ENCODE results near the gene MPZL3.

The MPZL3 gene

DNA sequence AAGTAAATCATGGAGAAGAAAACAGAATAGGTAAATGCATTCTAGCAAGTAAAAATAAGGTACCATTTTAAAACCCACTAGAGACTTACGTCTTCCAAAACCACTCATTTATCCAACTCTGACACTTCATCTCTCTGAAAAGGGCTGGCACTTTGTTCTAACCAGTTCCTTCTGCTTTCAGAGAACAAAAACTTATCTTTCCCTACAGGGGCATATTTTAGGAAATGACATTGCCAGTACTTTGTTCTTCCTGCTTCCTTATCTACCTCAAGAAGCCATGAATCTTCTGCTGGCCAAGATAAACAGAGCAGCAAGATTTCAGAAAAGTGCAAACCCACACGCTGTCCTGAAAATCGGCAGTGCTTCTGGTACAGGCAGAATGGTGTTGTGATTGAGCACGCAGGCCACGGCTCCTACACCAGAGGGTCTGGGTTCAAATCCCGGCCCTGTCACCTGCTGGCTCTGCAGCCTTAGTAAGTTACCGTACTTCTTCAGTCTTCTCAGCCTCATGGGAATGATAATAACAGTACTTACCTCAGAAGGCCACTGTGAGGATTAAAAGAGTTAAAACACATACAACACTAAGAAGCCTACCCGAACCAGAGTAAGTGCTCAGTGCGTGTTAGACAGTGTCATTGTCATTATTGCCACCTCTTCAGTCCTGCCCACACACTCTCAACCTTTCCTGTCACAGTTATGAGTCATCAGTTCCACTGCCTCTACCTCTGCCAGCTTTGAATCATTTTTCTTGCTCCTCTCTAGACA is 11.0 kb downstream of the MPZL3 start:
- TF ChIP-seq, protein P1, sequence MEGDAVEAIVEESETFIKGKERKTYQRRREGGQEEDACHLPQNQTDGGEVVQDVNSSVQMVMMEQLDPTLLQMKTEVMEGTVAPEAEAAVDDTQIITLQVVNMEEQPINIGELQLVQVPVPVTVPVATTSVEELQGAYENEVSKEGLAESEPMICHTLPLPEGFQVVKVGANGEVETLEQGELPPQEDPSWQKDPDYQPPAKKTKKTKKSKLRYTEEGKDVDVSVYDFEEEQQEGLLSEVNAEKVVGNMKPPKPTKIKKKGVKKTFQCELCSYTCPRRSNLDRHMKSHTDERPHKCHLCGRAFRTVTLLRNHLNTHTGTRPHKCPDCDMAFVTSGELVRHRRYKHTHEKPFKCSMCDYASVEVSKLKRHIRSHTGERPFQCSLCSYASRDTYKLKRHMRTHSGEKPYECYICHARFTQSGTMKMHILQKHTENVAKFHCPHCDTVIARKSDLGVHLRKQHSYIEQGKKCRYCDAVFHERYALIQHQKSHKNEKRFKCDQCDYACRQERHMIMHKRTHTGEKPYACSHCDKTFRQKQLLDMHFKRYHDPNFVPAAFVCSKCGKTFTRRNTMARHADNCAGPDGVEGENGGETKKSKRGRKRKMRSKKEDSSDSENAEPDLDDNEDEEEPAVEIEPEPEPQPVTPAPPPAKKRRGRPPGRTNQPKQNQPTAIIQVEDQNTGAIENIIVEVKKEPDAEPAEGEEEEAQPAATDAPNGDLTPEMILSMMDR (IDR thresholded peaks at IDR 0.05) = no peak
- Histone ChIP-seq H3K27ac (peak overlapping the region in 1 of 2 donors; percentile 76), H3K4me3 (peak overlapping the region; percentile 17)
- DNase-seq (ENCODE audit: low spot score) = no peak

DNA sequence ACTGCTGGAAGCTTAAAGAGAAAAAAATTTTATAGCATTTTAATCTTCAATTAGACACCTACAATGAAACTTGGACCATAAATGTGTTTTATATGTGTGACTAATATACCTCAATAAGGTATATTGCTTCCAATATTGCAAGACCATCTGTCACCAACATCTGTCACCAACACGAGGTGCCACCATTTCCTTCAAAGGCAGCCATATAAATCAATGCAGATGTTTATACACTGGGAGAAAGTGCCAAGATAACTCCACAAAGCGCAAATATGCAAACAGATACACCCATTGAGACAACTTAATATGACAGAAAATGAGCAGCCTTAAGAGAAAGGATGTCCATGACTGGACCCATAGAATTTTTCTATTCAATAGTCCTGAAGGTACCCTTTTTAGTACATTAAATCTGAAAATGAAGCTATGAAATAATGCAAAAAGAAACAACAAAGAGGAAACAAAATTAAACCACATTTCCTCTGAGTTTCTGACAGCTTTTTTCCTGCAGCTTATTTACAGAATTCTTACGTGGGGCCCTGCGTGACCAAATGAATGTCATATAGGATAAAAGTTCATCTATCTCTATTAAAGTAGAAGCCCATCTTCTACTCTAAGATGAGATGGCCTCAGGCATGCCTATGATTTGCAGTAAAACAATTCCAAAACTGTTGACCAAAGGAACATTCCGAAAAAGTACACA is 12.5 kb downstream of the MPZL3 start:
- DNase-seq (ENCODE audit: low spot score) = no peak
- H3K27ac ChIP-seq = peak overlapping the region in 1 of 2 donors; percentile 76

DNA sequence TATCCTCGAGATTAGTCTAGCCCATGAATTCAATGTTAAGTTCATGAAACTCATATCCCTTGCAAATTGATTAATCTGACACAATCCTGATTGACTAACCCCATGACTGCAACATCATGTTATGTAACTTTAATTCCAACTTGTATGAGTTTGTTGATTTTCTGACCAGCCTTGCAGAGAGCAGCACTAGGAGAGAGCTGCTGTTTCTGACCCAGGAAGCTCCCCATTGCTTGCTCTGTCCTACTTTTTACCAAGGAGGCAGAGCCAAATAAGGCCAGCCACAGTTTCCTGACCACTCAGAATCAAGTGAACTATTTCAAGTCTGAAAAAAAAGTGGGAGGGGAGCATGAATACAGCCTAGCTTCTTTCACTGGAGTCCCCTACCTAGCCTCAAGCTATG is 13.2 kb downstream of the MPZL3 start:
- no peak for DNase-seq (ENCODE audit: low spot score)
- TF ChIP-seq, protein P1 (IDR thresholded peaks at IDR 0.05) = no peak
- Histone ChIP-seq H3K27ac (no peak overlapping the region), H3K4me3 (no peak overlapping the region)

More for the DNA sequence above, 12.5 kb downstream of the MPZL3 start:
- TF ChIP-seq, protein P1 (IDR thresholded peaks at IDR 0.05) = no peak
- H3K4me3 ChIP-seq = no peak overlapping the region

DNA sequence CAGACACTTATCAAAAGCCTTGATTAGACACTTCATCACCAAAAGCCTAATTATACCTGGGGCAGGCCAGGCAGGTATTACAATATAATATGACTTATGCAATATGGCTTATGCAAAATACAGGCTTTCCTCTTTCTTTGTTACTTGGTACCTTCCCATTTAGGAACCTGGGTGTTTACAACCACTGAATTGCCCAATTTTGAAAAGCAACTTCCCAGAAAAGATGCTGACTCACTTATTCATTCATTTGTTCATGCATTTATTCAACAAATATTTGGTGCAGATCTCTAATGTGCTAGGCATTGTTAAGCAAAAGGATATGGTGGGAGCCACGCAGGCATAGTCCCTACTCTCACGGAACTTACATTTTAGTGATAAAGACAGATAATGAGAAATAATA is 13.7 kb downstream of the MPZL3 start:
- DNase-seq (ENCODE audit: low spot score) = no peak
- TF ChIP-seq, protein P1 (IDR thresholded peaks at IDR 0.05) = no peak
- Histone ChIP-seq H3K27ac (no peak overlapping the region), H3K4me3 (no peak overlapping the region)

DNA sequence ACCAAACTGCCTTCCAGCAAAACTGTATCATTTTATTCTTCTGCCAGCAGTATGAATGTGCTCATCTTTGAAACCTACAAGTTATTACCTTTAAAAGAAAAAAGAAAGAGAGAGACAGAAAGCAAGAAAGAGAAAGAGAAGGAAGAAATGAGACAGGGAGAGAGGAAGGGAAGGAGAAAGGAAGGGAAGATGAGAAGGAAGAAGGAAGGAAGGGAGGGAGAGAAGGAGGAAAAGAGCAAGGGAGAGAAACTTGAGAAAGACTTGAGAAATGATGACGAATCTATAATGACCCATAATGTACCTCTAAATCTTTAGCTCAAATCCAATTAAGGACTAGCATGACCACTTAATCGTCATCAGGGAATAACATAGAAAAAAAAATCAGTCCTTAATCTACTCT is 16.0 kb downstream of the MPZL3 start:
- no peak for DNase-seq (ENCODE audit: low spot score)
- TF ChIP-seq, protein P1 (IDR thresholded peaks at IDR 0.05) = no peak
- Histone ChIP-seq H3K27ac (no peak overlapping the region), H3K4me3 (no peak overlapping the region)

DNA sequence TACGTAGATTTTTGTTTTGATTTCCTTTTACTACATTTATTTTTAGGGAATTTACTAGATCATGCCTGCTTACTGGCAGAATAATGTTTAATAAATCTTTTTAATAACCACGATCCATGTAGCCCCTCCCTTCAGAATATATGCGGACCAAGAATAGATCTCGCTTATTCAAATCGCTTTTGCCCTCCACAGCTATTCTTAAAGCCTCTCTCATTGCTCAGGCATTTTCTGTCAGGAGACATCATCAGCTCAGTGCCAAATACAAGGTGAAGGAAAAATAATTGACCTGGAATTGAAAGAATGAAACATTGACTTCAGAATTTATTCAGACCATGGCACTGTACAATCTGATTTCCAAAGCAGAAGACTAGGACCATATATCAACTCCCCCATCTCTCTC is 17.3 kb downstream of the MPZL3 start:
- TF ChIP-seq, protein P1 (IDR thresholded peaks at IDR 0.05) = no peak
- no peak for DNase-seq (ENCODE audit: low spot score)
- Histone ChIP-seq H3K4me3 (no peak overlapping the region), H3K27ac (no peak overlapping the region)

DNA sequence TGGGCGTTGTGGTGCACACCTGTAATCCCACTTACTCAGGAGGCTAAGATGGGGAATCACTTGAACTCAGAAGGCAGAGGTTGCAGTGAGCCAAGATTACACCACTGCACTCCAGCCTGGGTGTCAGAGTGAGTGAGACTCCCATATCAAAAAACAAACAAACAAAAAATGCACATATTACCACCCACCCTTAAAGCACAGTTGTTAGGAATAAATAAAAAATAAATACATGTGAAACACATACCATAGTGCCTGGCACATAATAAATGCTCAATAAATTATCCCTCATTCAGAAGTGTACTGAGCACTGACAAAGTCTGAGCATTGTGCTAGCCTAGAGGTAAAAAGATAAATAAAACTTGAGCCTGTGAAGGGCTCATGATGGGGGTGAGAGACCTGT is 18.3 kb downstream of the MPZL3 start:
- TF ChIP-seq, protein P1 (IDR thresholded peaks at IDR 0.05) = no peak
- H3K4me3 ChIP-seq = no peak overlapping the region
- no peak overlapping the region for H3K27ac ChIP-seq
- no peak for DNase-seq (ENCODE audit: low spot score)
